H9 (cell line): ENCODE results near the gene DNAH1. TPM values are rescaled to one million over a fixed set of nuclear protein-coding genes. Genes with fewer than 3 reads are reported as not detected.

Source experiments
- DNase-seq: peaks from one replicate; pipeline ENCODE4 v3.0.0-alpha.2; 2017
- H2AFZ ChIP-seq: one replicate; pipeline ENCODE4 v1.6.1; 2013; ENCODE audit warnings: mild to moderate bottlenecking, low read length, control low read depth, moderate library complexity
- H2AK5ac ChIP-seq: 2 replicates; pipeline ENCODE4 v1.6.1; 2013; ENCODE audit warnings: low read length, control low read depth, mixed read lengths; ENCODE audit not compliant: insufficient read length
- H2BK120ac ChIP-seq: one replicate; pipeline ENCODE4 v1.6.1; 2013; ENCODE audit warnings: low read depth, mild to moderate bottlenecking, low read length, control low read depth, inconsistent platforms; ENCODE audit not compliant: poor library complexity, severe bottlenecking
- H2BK12ac ChIP-seq: 2 replicates; pipeline ENCODE4 v1.6.1; 2013; ENCODE audit warnings: low read length, control low read depth, mixed read lengths, low read depth; ENCODE audit not compliant: insufficient read length
- H2BK15ac ChIP-seq: 2 replicates; pipeline ENCODE4 v1.6.1; 2013; ENCODE audit warnings: low read depth, low read length, control low read depth
- H2BK20ac ChIP-seq: one replicate; pipeline ENCODE4 v1.6.1; 2013; ENCODE audit warnings: low read depth, mild to moderate bottlenecking, low read length, control low read depth, inconsistent platforms; ENCODE audit not compliant: poor library complexity, severe bottlenecking
- H2BK5ac ChIP-seq: 2 replicates; pipeline ENCODE4 v1.6.1; 2013; ENCODE audit warnings: low read length, control low read depth, mixed read lengths; ENCODE audit not compliant: insufficient read length
- H3K14ac ChIP-seq: 2 replicates; pipeline ENCODE4 v1.6.1; 2013; ENCODE audit warnings: low read length, control low read depth; ENCODE audit not compliant: insufficient read depth
- H3K18ac ChIP-seq: 2 replicates; pipeline ENCODE4 v1.6.1; 2013; ENCODE audit warnings: low read depth, mild to moderate bottlenecking, mixed read lengths, low read length, control low read depth; ENCODE audit not compliant: insufficient read length
- H3K23ac ChIP-seq: 2 replicates; pipeline ENCODE4 v1.6.1; 2013; ENCODE audit warnings: low read length, control low read depth, mixed read lengths, low read depth; ENCODE audit not compliant: insufficient read length
- H3K23me2 ChIP-seq: 2 replicates; pipeline ENCODE4 v1.6.1; 2013; ENCODE audit warnings: low read depth, mild to moderate bottlenecking, mixed read lengths, low read length, control low read depth; ENCODE audit not compliant: insufficient read length, poor library complexity, severe bottlenecking
- H3K27ac ChIP-seq: 2 replicates; pipeline ENCODE4 v1.5.1; 2013; ENCODE audit warnings: low read length, control low read depth, mixed read lengths, low read depth; ENCODE audit not compliant: insufficient read length
- H3K27me3 ChIP-seq: 2 replicates; pipeline ENCODE4 v1.6.1; 2013; ENCODE audit warnings: low read length, control low read depth, inconsistent platforms; ENCODE audit not compliant: insufficient read depth
- H3K4ac ChIP-seq: 2 replicates; pipeline ENCODE4 v1.6.1; 2013; ENCODE audit warnings: low read depth, mild to moderate bottlenecking, control low read depth, inconsistent platforms, low read length, moderate library complexity
- H3K4me1 ChIP-seq: 2 replicates; pipeline ENCODE4 v1.6.1; 2013; ENCODE audit warnings: low read length, control low read depth, inconsistent platforms; ENCODE audit not compliant: insufficient read depth
- H3K4me2 ChIP-seq: 2 replicates; pipeline ENCODE4 v1.6.1; 2013; ENCODE audit warnings: low read length, control low read depth, mixed read lengths; ENCODE audit not compliant: insufficient read length, insufficient read depth
- H3K56ac ChIP-seq: 2 replicates; pipeline ENCODE4 v1.6.1; 2013; ENCODE audit warnings: low read depth, mild to moderate bottlenecking, mixed read lengths, low read length, control low read depth; ENCODE audit not compliant: insufficient read length
- H3K79me1 ChIP-seq: 2 replicates; pipeline ENCODE4 v1.6.1; 2013; ENCODE audit warnings: low read depth, mild to moderate bottlenecking, moderate library complexity, low read length, control low read depth, inconsistent platforms; ENCODE audit not compliant: insufficient read depth, poor library complexity, severe bottlenecking
- H3K79me2 ChIP-seq: 2 replicates; pipeline ENCODE4 v1.6.1; 2013; ENCODE audit warnings: low read length, control low read depth, inconsistent platforms; ENCODE audit not compliant: insufficient read depth
- H3K9ac ChIP-seq: 2 replicates; pipeline ENCODE4 v1.6.1; 2013; ENCODE audit warnings: low read length, control low read depth, mixed read lengths; ENCODE audit not compliant: insufficient read length; ENCODE audit errors: extremely low read depth
- H3K9me3 ChIP-seq: one replicate; pipeline ENCODE4 v1.6.1; 2013; ENCODE audit warnings: low read depth, low read length, inconsistent platforms; ENCODE audit not compliant: control insufficient read depth
- H3T11ph ChIP-seq: one replicate; pipeline ENCODE4 v1.6.1; 2013; ENCODE audit warnings: mild to moderate bottlenecking, low read length, control low read depth, inconsistent platforms
- H4K20me1 ChIP-seq: one replicate; pipeline ENCODE4 v1.6.1; 2013; ENCODE audit not compliant: control insufficient read depth, insufficient read length, insufficient read depth
- H4K5ac ChIP-seq: 2 replicates; pipeline ENCODE4 v1.6.1; 2013; ENCODE audit warnings: low read depth, mild to moderate bottlenecking, mixed read lengths, low read length, control low read depth; ENCODE audit not compliant: insufficient read length
- H4K8ac ChIP-seq: replicated peaks from 2 replicates; pipeline ENCODE4 v1.6.1; 2013; ENCODE audit warnings: low read length, control low read depth, mixed read lengths, low read depth; ENCODE audit not compliant: insufficient read length
- H4K91ac ChIP-seq: 2 replicates; pipeline ENCODE4 v1.6.1; 2013; ENCODE audit warnings: low read depth, mild to moderate bottlenecking, moderate library complexity, mixed read lengths, low read length, control low read depth; ENCODE audit not compliant: insufficient read length
- H3K27ac Mint-ChIP-seq, 3 experiments: 2 replicates in 2 of 3; 3 replicates in 1 of 3; pipeline ENCODE4 v1.8.0; 2020 to 2021; ENCODE audit warnings: mixed read lengths in 3 of 3, mild to moderate bottlenecking in 1 of 3, moderate library complexity in 1 of 3
- H3K27me3 Mint-ChIP-seq: 2 replicates; pipeline ENCODE4 v1.8.0; 2021; ENCODE audit warnings: low read depth, mild to moderate bottlenecking, moderate library complexity, mixed read lengths
- H3K36me3 Mint-ChIP-seq, 3 experiments: 2 replicates in 2 of 3; 3 replicates in 1 of 3; pipeline ENCODE4 v1.8.0; 2020 to 2021; ENCODE audit warnings: low read depth in 3 of 3, mixed read lengths in 3 of 3; ENCODE audit not compliant: insufficient read depth in 1 of 3
- H3K4me1 Mint-ChIP-seq, 2 experiments: 2 replicates each; pipeline ENCODE4 v1.8.0; 2020; ENCODE audit warnings: mixed read lengths in 2 of 2
- H3K4me3 Mint-ChIP-seq, 2 experiments: 2 replicates in 1 of 2; 3 replicates in 1 of 2; pipeline ENCODE4 v1.8.0; 2020 to 2021; ENCODE audit warnings: mild to moderate bottlenecking in 2 of 2, mixed read lengths in 2 of 2, moderate library complexity in 1 of 2
- H3K9me3 Mint-ChIP-seq, 2 experiments: 2 replicates in 1 of 2; 3 replicates in 1 of 2; pipeline ENCODE4 v1.8.0; 2020; ENCODE audit warnings: mild to moderate bottlenecking in 2 of 2, mixed read lengths in 2 of 2, moderate library complexity in 1 of 2
- CTCF ChIP-seq: fragments of 200-600 bp; sonication (generic); conservative IDR thresholded peaks from 3 replicates; pipeline ENCODE4 v1.8.0; 2021; ENCODE audit warnings: antibody characterized with exemption, mild to moderate bottlenecking
- WGBS: extraction: QIAGEN DNeasy Blood & Tissue Kit; methylation state at CpG from one replicate; pipeline ENCODE4 v1.1.7; 2013; ENCODE audit warnings: missing lambda C conversion rate, low lambda C conversion rate, mixed read lengths; ENCODE audit not compliant: insufficient read length; ENCODE audit errors: extremely low coverage; 5-methylcytosine and 5-hydroxymethylcytosine counted together
- total RNA-seq: library from RNA; stranded (reverse); gene quantifications from 2 replicates; pipeline ENCODE4 v1.2.1, GENCODE V29; 2021

The DNAH1 gene
- total RNA-seq, 1 experiment from 2014 or later, result 2.0 TPM

GRCh38 chr3:52429031-52429430, 112.9 kb downstream of the DNAH1 start:
- peaks cover 5 to 19% of the 10 kb centered on the region in 2 experiments for H3K4me1 Mint-ChIP-seq
- no peak overlapping the region for H2BK5ac ChIP-seq
- no peak overlapping the region for H3K23ac ChIP-seq

More at GRCh38 chr3:52429031-52429430, 112.9 kb downstream of the DNAH1 start:
- WGBS, result no CpG with 5 or more reads among the region's 3 CpGs
- Mint-ChIP-seq H3K9me3 (no peaks in the 10 kb centered on the region), H3K36me3 (no peaks in the 10 kb centered on the region), H3K4me3 (no peak overlapping the region), H3K27me3 (peaks cover 2% of the 10 kb centered on the region; the same call in 1 of the 2 replicates), H3K27ac (no peak overlapping the region)
- H2BK15ac ChIP-seq, result no peak overlapping the region
- H3K4ac ChIP-seq, result no peak overlapping the region
- no peaks in the 10 kb centered on the region for H3K4me1 ChIP-seq
- H4K91ac ChIP-seq, result no peak overlapping the region
- no peaks in the 10 kb centered on the region for H4K20me1 ChIP-seq
- no peak overlapping the region for H3K18ac ChIP-seq
- H3T11ph ChIP-seq, result no peak overlapping the region
- H3K56ac ChIP-seq, result no peak overlapping the region
- no peaks in the 10 kb centered on the region for H3K79me2 ChIP-seq
- no peaks in the 10 kb centered on the region for H3K79me1 ChIP-seq
- H3K27me3 ChIP-seq, result no peaks in the 10 kb centered on the region
- TF ChIP-seq CTCF, result no peak
- H3K4me2 ChIP-seq, result no peak overlapping the region
- no peaks in the 10 kb centered on the region for H3K23me2 ChIP-seq
- H3K9me3 ChIP-seq, result no peaks in the 10 kb centered on the region
- no peak overlapping the region for H4K8ac ChIP-seq
- no peak overlapping the region for H3K9ac ChIP-seq
- DNase-seq, result no peak
- no peak overlapping the region for H2AFZ ChIP-seq
- H3K14ac ChIP-seq, result no peak overlapping the region
- H2BK120ac ChIP-seq, result no peak overlapping the region
- no peak overlapping the region for H2BK20ac ChIP-seq
- H3K27ac ChIP-seq, result no peak overlapping the region
- H2BK12ac ChIP-seq, result no peak overlapping the region
- no peak overlapping the region for H4K5ac ChIP-seq
- no peak overlapping the region for H2AK5ac ChIP-seq
